SU-DHL-6 (cell line): ENCODE measurements around the gene RIMBP2.

Source experiments
- EZH2phosphoT487 ChIP-seq: fragments of 200-600 bp; sonication (generic), shearing (Covaris generic); conservative IDR thresholded peaks from 2 replicates; pipeline ENCODE4 v1.6.1; 2018; ENCODE audit warnings: mild to moderate bottlenecking, antibody characterized with exemption, low read length, moderate library complexity, mixed read lengths
- TF ChIP-seq, protein P1 (sequence below): fragments of 200-600 bp; sonication (generic); IDR thresholded peaks from one replicate; pipeline ENCODE4 v1.5.1; 2017; ENCODE audit warnings: antibody characterized with exemption, mild to moderate bottlenecking, low read length, moderate library complexity; ENCODE audit not compliant: insufficient read depth, poor library complexity, severe bottlenecking

DNA sequence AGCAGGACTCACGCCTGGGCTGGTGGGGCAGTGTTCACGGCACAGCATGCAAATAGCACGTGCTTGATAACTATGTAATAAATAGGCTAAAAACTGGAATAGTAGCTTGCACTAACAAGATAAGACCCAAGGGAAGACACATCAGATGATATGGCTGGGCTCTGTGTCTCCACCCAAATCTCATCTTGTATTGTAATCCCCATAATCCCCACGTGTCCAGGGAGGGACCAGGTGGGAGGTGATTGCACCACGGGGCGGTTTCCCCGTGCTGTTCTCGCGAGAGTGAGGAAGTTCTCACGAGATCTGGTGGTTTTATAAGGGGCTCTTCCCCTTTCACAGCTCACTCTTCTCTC, 46.9 kb downstream of the RIMBP2 start:
- TF ChIP-seq, protein P1, sequence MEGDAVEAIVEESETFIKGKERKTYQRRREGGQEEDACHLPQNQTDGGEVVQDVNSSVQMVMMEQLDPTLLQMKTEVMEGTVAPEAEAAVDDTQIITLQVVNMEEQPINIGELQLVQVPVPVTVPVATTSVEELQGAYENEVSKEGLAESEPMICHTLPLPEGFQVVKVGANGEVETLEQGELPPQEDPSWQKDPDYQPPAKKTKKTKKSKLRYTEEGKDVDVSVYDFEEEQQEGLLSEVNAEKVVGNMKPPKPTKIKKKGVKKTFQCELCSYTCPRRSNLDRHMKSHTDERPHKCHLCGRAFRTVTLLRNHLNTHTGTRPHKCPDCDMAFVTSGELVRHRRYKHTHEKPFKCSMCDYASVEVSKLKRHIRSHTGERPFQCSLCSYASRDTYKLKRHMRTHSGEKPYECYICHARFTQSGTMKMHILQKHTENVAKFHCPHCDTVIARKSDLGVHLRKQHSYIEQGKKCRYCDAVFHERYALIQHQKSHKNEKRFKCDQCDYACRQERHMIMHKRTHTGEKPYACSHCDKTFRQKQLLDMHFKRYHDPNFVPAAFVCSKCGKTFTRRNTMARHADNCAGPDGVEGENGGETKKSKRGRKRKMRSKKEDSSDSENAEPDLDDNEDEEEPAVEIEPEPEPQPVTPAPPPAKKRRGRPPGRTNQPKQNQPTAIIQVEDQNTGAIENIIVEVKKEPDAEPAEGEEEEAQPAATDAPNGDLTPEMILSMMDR: no peak
- TF ChIP-seq EZH2phosphoT487: no peak
